ENCODE measurements around the gene RHOBTB3.

GRCh38 chr5:95727764-95728191 lies 3.4 kb upstream of the RHOBTB3 start:
- TF ChIP-seq CTCF (IDR thresholded peaks at IDR 0.05; ENCODE audit: low read depth, low read length, missing input control) (no peak), MAX (IDR thresholded peaks at IDR 0.05) (no peak), FOXA1 (IDR thresholded peaks at IDR 0.05) (no peak), YY1 (IDR thresholded peaks at IDR 0.05) (no peak), REST (IDR thresholded peaks at IDR 0.05) (no peak), GABPA (IDR thresholded peaks at IDR 0.05 in 1 of 2, conservative IDR thresholded peaks at IDR 0.05 in 1 of 2) (no peak), JUND (IDR thresholded peaks at IDR 0.05) (no peak), TAF1 (conservative IDR thresholded peaks at IDR 0.05) (no peak), HNF4A (conservative IDR thresholded peaks at IDR 0.05) (no peak), ZBTB33 (IDR thresholded peaks at IDR 0.05) (no peak), RAD21 (IDR thresholded peaks at IDR 0.05) (no peak), RXRA (IDR thresholded peaks at IDR 0.05) (no peak), SP1 (IDR thresholded peaks at IDR 0.05) (no peak), ATF3 (IDR thresholded peaks at IDR 0.05) (no peak)
